BJ (cell line): ENCODE measurements around the gene CELF2. TPM values are rescaled to one million over a fixed set of nuclear protein-coding genes. Genes with fewer than 3 reads are reported as not detected.

Experiments
- CTCF ChIA-PET: fragments of 350-600 bp; formaldehyde crosslinking; extraction: SDS; loops from one replicate; lab custom pipeline; 2021; ENCODE audit warnings: antibody characterized with exemption, inconsistent platforms; lab: Yijun Ruan, JAX
- POLR2A ChIA-PET: fragments of 300-600 bp; sonication (Branson Sonifier 250); formaldehyde crosslinking; extraction: SDS; loops from one replicate; lab custom pipeline; 2021; ENCODE audit warnings: antibody characterized with exemption; lab: Charles Lee
- DNase-seq: peaks from one replicate; pipeline ENCODE4 v3.0.0-alpha.2; 2011; ENCODE audit warnings: low read depth
- H3K27me3 ChIP-seq: 2 replicates; pipeline ENCODE4 v1.6.0; 2011; ENCODE audit warnings: low read length; ENCODE audit not compliant: control insufficient read depth, insufficient read depth
- H3K36me3 ChIP-seq: 2 replicates; pipeline ENCODE4 v1.5.1; 2011; ENCODE audit warnings: low read length; ENCODE audit not compliant: control insufficient read depth, insufficient read depth
- H3K4me3 ChIP-seq: 2 replicates; pipeline ENCODE4 v1.5.1; 2011; ENCODE audit warnings: low read depth, mild to moderate bottlenecking, control low read depth, low read length
- polyA plus RNA-seq: library from polyadenylated mRNA; depleted of rRNA; stranded (reverse); fragments of >200 nt; gene quantifications from 2 replicates; pipeline ENCODE4 v1.2.3, GENCODE V29; 2011
- TF ChIP-seq, protein P1 (sequence below): IDR thresholded peaks from 2 replicates; pipeline ENCODE4 v1.5.1; 2011; ENCODE audit warnings: low read depth, mild to moderate bottlenecking, control low read depth, inconsistent platforms, low read length, moderate library complexity; ENCODE audit not compliant: insufficient read depth

Gene CELF2
- polyA plus RNA-seq, 1 experiment, result 8.8 TPM

DNA sequence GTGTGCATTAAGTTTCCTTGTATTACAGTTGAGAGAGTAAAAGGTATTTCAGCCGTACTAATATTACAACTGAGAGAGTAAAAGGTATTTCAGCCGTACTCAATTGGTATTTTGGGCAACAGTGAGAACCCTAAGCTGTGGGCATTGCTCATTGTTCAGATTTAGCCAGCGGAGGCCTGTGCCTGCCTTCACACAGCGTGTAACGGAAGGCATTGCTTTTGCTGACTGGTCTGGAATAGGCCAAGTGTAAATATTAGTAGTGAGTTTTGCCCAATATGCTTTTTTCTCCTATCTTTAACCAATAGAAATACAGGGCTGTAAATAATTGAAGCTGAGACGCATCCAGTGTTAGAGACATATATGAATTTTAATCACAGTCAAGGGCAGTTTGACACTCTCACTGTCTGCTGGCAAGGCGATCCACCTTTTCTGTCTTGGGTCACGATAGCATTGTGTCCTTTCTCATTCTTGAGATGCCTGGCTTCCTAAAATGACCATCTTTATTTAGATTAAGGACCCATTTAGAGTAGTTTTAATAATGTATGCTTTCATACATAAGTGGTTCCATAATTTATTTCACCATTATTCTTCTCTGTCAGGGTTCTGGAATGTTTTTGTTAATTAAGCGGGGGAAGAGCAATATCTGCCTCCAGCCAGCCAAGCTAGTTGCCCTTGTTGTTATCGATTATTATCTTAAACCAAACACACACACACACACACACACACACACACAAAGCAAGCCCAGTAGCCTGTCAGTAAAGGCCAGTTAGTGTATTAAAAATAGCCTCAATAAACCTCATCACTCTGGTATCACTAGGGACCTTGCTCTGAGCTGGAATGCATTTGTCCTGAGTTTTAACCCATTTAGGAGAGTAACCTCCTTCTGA, 130.7 kb downstream of the CELF2 start:
- Histone ChIP-seq H3K27me3 (no peaks in the 10 kb centered on the region; the same call in 1 of the 2 replicates), H3K36me3 (no peaks in the 10 kb centered on the region), H3K4me3 (no peak overlapping the region)
- TF ChIP-seq, protein P1, sequence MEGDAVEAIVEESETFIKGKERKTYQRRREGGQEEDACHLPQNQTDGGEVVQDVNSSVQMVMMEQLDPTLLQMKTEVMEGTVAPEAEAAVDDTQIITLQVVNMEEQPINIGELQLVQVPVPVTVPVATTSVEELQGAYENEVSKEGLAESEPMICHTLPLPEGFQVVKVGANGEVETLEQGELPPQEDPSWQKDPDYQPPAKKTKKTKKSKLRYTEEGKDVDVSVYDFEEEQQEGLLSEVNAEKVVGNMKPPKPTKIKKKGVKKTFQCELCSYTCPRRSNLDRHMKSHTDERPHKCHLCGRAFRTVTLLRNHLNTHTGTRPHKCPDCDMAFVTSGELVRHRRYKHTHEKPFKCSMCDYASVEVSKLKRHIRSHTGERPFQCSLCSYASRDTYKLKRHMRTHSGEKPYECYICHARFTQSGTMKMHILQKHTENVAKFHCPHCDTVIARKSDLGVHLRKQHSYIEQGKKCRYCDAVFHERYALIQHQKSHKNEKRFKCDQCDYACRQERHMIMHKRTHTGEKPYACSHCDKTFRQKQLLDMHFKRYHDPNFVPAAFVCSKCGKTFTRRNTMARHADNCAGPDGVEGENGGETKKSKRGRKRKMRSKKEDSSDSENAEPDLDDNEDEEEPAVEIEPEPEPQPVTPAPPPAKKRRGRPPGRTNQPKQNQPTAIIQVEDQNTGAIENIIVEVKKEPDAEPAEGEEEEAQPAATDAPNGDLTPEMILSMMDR, result no peak
- ChIA-PET CTCF (interaction anchor here (0.7 kb wide), 1 partner anchor 749 kb away, joined by 3 read pairs; no protein-coding TSS in a partner anchor), POLR2A (no interaction called here)
- no peak for DNase-seq

DNA sequence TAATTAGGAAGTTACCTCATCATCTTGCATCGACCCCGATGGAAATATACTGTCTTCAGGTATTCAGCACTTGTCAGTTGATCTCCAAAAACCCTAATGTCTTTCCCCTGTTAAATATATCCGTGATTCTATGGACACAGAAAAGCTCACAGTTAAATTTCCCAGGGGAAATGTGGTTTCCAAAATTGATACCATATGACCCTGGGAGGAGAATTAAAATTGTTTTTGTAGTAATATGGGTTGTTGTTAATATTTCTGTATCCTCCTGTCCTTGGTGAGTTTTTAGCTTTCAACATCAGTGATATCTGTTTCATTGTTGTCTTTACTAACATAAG, 132.1 kb downstream of the CELF2 start:
- POLR2A ChIA-PET, result interaction anchor here (0.6 kb wide), 1 partner anchor 14 kb away, joined by 4 read pairs; no protein-coding TSS in a partner anchor
- DNase-seq, result no peak
- CTCF ChIA-PET, result no interaction called here
- no peaks in the 10 kb centered on the region; the same call in 1 of the 2 replicates for H3K27me3 ChIP-seq
- H3K4me3 ChIP-seq, result no peak overlapping the region
- TF ChIP-seq, protein P1, result no peak
- H3K36me3 ChIP-seq, result no peaks in the 10 kb centered on the region

DNA sequence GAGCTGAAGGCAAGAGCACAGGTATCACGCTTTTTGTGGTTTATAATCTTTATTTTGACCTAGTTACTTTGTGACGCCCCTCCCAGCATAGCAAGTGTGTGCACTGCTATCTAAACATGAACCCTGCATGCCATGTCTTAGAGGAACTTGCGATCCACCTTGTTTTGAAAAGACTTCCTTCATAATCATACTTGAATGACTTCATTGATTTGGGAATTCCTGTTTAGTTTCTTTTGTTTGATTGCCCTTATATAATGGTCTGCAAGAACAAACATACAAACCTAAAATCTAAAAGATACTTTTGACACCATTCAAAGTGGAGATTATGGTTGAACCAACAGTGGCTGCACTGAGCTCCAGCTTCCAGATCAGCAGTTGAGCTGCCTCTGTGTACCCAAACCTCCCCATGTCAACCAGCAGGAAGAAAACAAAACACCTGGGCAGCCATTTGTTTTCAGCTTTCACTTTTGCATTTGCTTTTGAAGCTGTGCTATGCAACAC, 132.6 kb downstream of the CELF2 start:
- POLR2A ChIA-PET, result no interaction called here
- CTCF ChIA-PET, result no interaction called here
- TF ChIP-seq, protein P1, result no peak
- Histone ChIP-seq H3K36me3 (no peaks in the 10 kb centered on the region), H3K27me3 (no peaks in the 10 kb centered on the region; the same call in 1 of the 2 replicates), H3K4me3 (no peak overlapping the region)
- DNase-seq, result no peak

DNA sequence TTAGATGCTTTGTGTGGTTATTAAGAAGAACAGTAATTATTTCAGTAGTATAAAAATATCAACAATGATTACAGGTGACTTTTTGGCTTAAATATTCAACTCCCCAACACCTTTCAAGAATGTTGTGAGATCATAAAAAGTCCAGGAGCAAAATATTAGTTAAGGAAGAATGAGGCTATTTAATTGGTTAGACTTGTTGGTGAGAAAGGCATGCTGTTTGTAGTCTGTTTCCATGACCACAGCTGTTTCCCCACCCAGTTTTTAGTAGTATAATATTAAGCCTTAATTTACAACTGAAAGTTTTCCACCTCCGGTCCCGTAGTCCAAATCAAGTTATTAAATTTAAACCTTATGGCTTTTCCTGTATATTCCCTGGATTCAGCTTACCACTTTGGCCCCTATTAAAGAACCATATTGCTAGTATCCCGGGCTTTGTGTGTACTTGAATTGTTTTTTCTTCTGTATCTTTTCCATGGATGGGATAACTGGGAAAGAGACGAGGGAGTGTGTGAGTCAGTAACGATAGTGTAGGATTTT, 133.3 kb downstream of the CELF2 start:
- Histone ChIP-seq H3K4me3 (no peak overlapping the region), H3K36me3 (no peaks in the 10 kb centered on the region), H3K27me3 (no peaks in the 10 kb centered on the region; the same call in 1 of the 2 replicates)
- POLR2A ChIA-PET, result no interaction called here
- DNase-seq, result no peak
- CTCF ChIA-PET, result interaction anchor here (1.2 kb wide), 1 partner anchor 14 kb away, joined by 4 read pairs; no protein-coding TSS in a partner anchor
- TF ChIP-seq, protein P1, result no peak

DNA sequence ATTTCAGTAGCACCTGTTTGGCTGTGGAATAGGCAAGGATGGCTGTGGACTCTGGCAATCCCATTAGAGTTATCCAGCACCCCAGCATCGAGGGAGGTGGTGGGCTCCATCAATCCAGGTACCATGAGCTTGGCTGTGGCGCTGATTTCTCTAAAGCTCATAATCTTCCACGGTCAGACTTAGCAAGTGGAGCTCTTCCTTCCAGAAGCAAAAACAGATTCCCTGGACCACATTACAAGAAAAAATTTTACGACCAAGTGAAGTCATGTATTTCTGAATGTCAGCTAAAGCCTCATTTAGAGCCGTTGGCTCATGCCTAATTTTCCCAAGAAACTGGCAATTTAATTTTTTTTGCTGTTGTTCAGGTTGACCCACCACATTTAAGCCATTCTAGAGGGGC, 135.1 kb downstream of the CELF2 start:
- DNase-seq, result no peak
- Histone ChIP-seq H3K4me3 (no peak overlapping the region), H3K36me3 (no peaks in the 10 kb centered on the region), H3K27me3 (no peaks in the 10 kb centered on the region; the same call in 1 of the 2 replicates)
- ChIA-PET POLR2A (no interaction called here), CTCF (no interaction called here)
- TF ChIP-seq, protein P1, result no peak
